ACC112 (cell line): Measurements from ENCODE around the gene CCT6B.
"Not testable (repeated sequence)": the region's sequence is repeated elsewhere in the genome, so short reads cannot be mapped to it uniquely, and the experiment has no call there.

ENCODE experiments used
- H2AFZ ChIP-seq: fragments of 200-600 bp; sonication (generic); one replicate; pipeline ENCODE4 v1.6.0; 2017; ENCODE audit warnings: antibody characterized with exemption, low read length; ENCODE audit not compliant: unreplicated experiment
- H3K27ac ChIP-seq: fragments of 200-600 bp; sonication (generic); 2 replicates; pipeline ENCODE4 v1.5.1; 2014; ENCODE audit warnings: low read depth, mild to moderate bottlenecking, antibody characterized with exemption, low read length, moderate library complexity
- H3K27me3 ChIP-seq: fragments of 200-600 bp; sonication (generic); 2 replicates; pipeline ENCODE4 v1.6.1; 2014; ENCODE audit warnings: mild to moderate bottlenecking, antibody characterized with exemption, low read length, moderate library complexity, mixed read lengths; ENCODE audit not compliant: insufficient read depth
- H3K36me3 ChIP-seq: fragments of 200-600 bp; sonication (generic); 2 replicates; pipeline ENCODE4 v1.6.1; 2016; ENCODE audit warnings: mild to moderate bottlenecking, antibody characterized with exemption, low read length, moderate library complexity, mixed read lengths; ENCODE audit not compliant: insufficient read depth
- H3K4me1 ChIP-seq: fragments of 200-600 bp; sonication (generic); one replicate; pipeline ENCODE4 v1.6.1; 2016; ENCODE audit warnings: low read length, mixed read lengths; ENCODE audit not compliant: insufficient read depth, unreplicated experiment, control insufficient read depth
- H3K4me3 ChIP-seq: fragments of 200-600 bp; sonication (generic); 2 replicates; pipeline ENCODE4 v1.5.1; 2014; ENCODE audit warnings: mild to moderate bottlenecking, low read depth, low read length
- H3K79me2 ChIP-seq: fragments of 200-600 bp; sonication (generic); one replicate; pipeline ENCODE4 v1.6.0; 2016; ENCODE audit warnings: low read length; ENCODE audit not compliant: control insufficient read depth, unreplicated experiment, insufficient read depth

CCT6B gene

GRCh38 chr17:34980353-34980680 is 19.1 kb upstream of the CCT6B start, which contains the start of gene LIG3:
TSS of gene LIG3 (plus strand) at chr17:34980512. CDS start at chr17:34983006, 2,494 bp downstream.
- Histone ChIP-seq H3K27me3 (no peaks in the 10 kb centered on the region), H3K4me1 (peaks cover 13% of the 10 kb centered on the region), H2AFZ (peak within 1 kb of the TSS; percentile 88), H3K36me3 (no peaks in the 10 kb centered on the region), H3K4me3 (peak within 1 kb of the TSS; percentile 79), H3K79me2 (peaks cover 9% of the 10 kb centered on the region), H3K27ac (peak within 1 kb of the TSS; percentile 85)

GRCh38 chr17:34979650-34980352 is 18.5 kb upstream of the CCT6B start:
- Histone ChIP-seq H3K79me2 (peaks cover 9% of the 10 kb centered on the region), H3K4me3 (peak overlapping the region; percentile 79), H3K27ac (peak overlapping the region; percentile 85), H3K36me3 (no peaks in the 10 kb centered on the region), H3K4me1 (peaks cover 13% of the 10 kb centered on the region), H2AFZ (peak overlapping the region; percentile 88), H3K27me3 (no peaks in the 10 kb centered on the region)

DNA sequence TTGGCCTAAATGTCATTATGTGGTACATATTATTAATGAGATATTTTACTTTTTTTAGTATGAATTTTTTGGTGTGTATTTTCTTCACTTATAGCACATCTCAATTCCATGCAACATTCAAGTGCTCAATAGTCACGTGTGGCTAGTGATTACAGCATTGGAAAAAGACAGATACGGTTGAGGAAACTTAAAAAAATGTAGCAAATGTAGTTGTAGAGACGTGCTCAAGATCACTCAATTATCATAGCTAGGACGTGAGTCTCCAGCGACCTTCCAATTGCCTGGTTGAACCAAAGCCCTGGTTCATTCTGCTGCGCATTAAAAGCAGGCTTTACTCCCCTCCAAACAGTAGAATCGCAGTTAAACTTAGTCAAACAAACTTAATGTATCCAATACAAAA is 17.9 kb upstream of the CCT6B start:
- peak overlapping the region; percentile 79 for H3K4me3 ChIP-seq
- H3K27me3 ChIP-seq = no peaks in the 10 kb centered on the region
- no peak overlapping the region for H2AFZ ChIP-seq
- peaks cover 13% of the 10 kb centered on the region for H3K4me1 ChIP-seq
- no peaks in the 10 kb centered on the region for H3K36me3 ChIP-seq
- H3K27ac ChIP-seq = peak overlapping the region; percentile 85; the same call in 1 of the 2 replicates
- H3K79me2 ChIP-seq = peaks cover 9% of the 10 kb centered on the region

- H3K4me1 ChIP-seq = peaks cover 6% of the 10 kb centered on the region
- H3K79me2 ChIP-seq = no peaks in the 10 kb centered on the region
- no peaks in the 10 kb centered on the region for H3K36me3 ChIP-seq
- no peak overlapping the region for H2AFZ ChIP-seq
- no peaks in the 10 kb centered on the region for H3K27me3 ChIP-seq
- no peak overlapping the region for H3K27ac ChIP-seq
- H3K4me3 ChIP-seq = no peak overlapping the region
Measured at GRCh38 chr17:34974794-34975785, 13.8 kb upstream of the CCT6B start.

DNA sequence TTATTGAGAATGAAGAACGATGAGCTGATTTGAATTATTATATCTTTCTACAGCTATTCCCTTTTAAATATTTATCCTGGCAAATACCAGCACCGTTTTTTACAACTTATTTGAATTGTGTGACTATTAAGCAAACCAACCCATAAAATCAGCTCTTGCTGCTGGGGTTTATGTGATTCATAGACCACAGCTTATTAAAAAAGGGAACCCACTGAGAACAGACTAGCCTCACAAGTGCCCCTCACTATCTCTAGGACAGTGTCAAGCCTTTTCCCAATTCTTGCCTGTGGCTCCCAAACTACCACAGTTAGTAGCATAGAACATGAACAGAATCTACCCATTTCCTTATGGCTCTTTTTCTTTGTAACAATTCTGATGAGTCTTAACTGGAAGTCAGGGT is 12.9 kb upstream of the CCT6B start:
- Histone ChIP-seq H3K4me1 (peaks cover 1% of the 10 kb centered on the region), H3K36me3 (0 out of 2 replicates have a peak, but pooled peaks cover 1% of the 10 kb centered on the region), H3K79me2 (no peaks in the 10 kb centered on the region), H3K27me3 (no peaks in the 10 kb centered on the region), H3K27ac (no peak overlapping the region), H3K4me3 (no peak overlapping the region), H2AFZ (no peak overlapping the region)

- Histone ChIP-seq H3K36me3 (no peaks in the 10 kb centered on the region; the same call in 1 of the 2 replicates), H3K27me3 (no peaks in the 10 kb centered on the region), H2AFZ (no peak overlapping the region), H3K4me1 (peaks cover 6% of the 10 kb centered on the region), H3K4me3 (no peak overlapping the region), H3K27ac (no peak overlapping the region), H3K79me2 (peaks cover 19% of the 10 kb centered on the region)
Measured at GRCh38 chr17:34958438-34958837, 2.8 kb downstream of the CCT6B start.

DNA sequence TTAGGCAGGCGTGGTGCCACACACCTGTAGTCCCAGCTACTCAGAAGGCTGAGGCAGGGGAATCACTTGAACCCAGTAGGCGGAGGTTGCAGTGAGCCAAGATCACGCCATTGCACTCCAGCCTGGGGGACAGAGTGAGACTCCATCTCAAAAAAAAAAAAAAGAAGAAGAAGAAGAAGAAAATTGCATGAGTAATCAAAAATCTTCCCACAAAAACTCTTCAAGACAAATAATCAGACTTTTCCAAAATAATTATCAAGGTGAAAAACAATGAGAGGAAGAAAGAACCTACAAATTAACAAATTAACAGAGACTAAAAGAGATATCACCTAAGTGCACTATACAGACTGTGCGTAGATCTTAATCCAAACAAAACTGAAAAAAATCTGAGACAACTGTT is 10.5 kb downstream of the CCT6B start:
- not testable (repeated sequence) for H3K4me3 ChIP-seq, H3K79me2 ChIP-seq, H3K27me3 ChIP-seq, H2AFZ ChIP-seq, H3K27ac ChIP-seq, H3K36me3 ChIP-seq, H3K4me1 ChIP-seq

DNA sequence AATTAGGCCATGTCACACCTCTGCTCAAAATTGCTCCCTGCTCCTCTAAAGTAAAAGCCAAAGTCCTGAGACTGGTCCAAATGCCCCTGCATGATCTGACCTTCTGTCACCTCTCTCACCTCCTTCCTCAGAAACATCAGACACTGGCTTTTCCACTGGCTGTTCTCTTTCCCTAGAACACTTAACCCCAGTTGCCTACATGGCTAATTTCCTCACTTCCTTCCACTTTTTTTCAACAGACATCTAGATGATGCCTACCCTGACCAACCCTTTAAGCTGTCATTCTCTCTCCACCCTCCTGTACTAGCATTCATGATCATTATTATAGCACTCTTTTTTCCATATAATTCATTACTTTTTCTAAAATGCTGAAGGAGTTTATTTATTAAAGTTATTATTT is 31.0 kb downstream of the CCT6B start:
- Histone ChIP-seq H3K4me3 (no peak overlapping the region), H3K36me3 (no peaks in the 10 kb centered on the region), H3K27me3 (no peaks in the 10 kb centered on the region), H2AFZ (no peak overlapping the region), H3K79me2 (no peaks in the 10 kb centered on the region), H3K27ac (no peak overlapping the region), H3K4me1 (no peaks in the 10 kb centered on the region)

DNA sequence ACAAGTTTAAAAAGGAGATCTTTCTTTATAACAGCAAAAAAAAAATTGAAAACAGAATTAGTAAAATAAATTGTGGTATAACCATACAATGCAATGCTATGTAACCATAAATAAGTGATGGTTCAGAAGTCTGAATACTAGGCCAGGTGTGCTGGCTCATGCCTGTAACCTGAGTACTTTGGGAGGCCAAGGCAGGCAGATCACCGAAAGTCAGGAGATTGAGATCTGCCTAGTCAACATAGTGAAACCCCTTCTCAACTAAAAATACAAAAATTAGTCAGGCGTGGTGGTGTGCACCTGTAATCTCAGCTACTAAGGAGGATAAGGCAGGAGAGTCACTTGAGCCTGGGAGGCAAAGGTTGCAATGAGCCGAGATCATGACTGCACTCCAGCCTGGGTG is 34.6 kb downstream of the CCT6B start:
- Histone ChIP-seq H3K27ac (no peak overlapping the region), H3K79me2 (no peaks in the 10 kb centered on the region), H3K4me3 (no peak overlapping the region), H3K36me3 (no peaks in the 10 kb centered on the region), H2AFZ (no peak overlapping the region), H3K4me1 (no peaks in the 10 kb centered on the region), H3K27me3 (no peaks in the 10 kb centered on the region)

GRCh38 chr17:34920676-34921075 is 40.6 kb downstream of the CCT6B start:
- Histone ChIP-seq H2AFZ (no peak overlapping the region), H3K36me3 (no peaks in the 10 kb centered on the region), H3K4me3 (no peak overlapping the region), H3K79me2 (no peaks in the 10 kb centered on the region), H3K27ac (no peak overlapping the region), H3K27me3 (no peaks in the 10 kb centered on the region), H3K4me1 (no peaks in the 10 kb centered on the region)
